ENCODE data around the gene ZDHHC19. TPM values are rescaled to one million over a fixed set of nuclear protein-coding genes. Genes with fewer than 3 reads are reported as not detected.
A peak's percentile ranks its signal among the peaks of the same experiment; 100 is the strongest.
"Not testable (repeated sequence)": the region's sequence is repeated elsewhere in the genome, so short reads cannot be mapped to it uniquely, and the experiment has no call there.

ZDHHC19 gene
- total and polyA plus RNA-seq, 11 donors: 0.30 TPM; not detected in 10

- WGBS, 4 donors: 67 to 85% (median 82%) methylated on average over 5 of the region's 5 CpGs
- Histone ChIP-seq H3K4me3 (no peak overlapping the region), H3K27me3 (no peaks in the 10 kb centered on the region), H3K9me3 (no peaks in the 10 kb centered on the region), H3K36me3 (peaks cover 0 to 63% (median 37%) of the 10 kb centered on the region in 9 donors), H3K4me1 (no peaks in the 10 kb centered on the region), H3K27ac (no peak overlapping the region)
- ATAC-seq: no peak
- no peak for DNase-seq
- intact Hi-C loops (cut with DNase I): loop anchor here in 8 of 10 donors (5.0 to 10.0 kb wide), 4 partner anchors 180 to 430 kb away; partner anchors contain the start of genes SMCO1 (in 4 of the 8) and UBXN7 (in 1 of the 8)
- TF ChIP-seq CTCF (IDR thresholded peaks at IDR 0.05): no peak
- TF ChIP-seq POLR2A (IDR thresholded peaks at IDR 0.05): no peak
Observed at GRCh38 chr3:196254376-196255283, 43.4 kb upstream of the ZDHHC19 start.

DNA sequence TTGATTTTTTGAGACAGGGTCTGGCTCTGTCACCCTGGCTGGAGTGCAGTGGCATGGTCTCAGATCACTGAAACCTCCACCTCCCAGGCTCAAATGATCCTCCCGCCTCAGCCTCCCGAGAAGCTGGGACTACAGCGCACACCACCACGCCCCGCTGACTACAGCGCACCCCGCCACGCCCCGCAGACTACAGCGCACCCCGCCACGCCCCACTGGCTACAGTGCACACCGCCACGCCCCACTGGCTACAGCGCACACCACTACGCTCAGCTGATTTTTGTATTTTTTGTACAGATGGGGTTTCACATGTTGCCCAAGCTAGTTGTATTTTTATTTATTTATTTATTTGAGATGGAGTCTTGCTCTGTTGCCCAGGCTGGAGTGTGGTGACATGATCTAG is 40.7 kb upstream of the ZDHHC19 start:
- DNase-seq (no peak), ATAC-seq (peak in 1 of 4 donors; percentile 53)
- H3K27ac ChIP-seq: no peak overlapping the region
- intact Hi-C loops (cut with DNase I): loop anchor here in 9 of 10 donors (2.0 to 10.0 kb wide), 5 partner anchors 183 to 433 kb away; partner anchors contain the start of genes SMCO1 (in 4 of the 9) and UBXN7 (in 1 of the 9)
- peaks cover 0 to 75% (median 48%) of the 10 kb centered on the region in 9 donors for H3K36me3 ChIP-seq
- no peaks in the 10 kb centered on the region for H3K9me3 ChIP-seq
- H3K27me3 ChIP-seq: no peaks in the 10 kb centered on the region
- no peak overlapping the region for H3K4me3 ChIP-seq
- TF ChIP-seq POLR2A (IDR thresholded peaks at IDR 0.05) (no peak), CTCF (IDR thresholded peaks at IDR 0.05) (no peak)
- WGBS, 4 donors: 96 to 98% (median 97%) methylated on average over 16 of the region's 16 CpGs
- H3K4me1 ChIP-seq: no peaks in the 10 kb centered on the region

DNA sequence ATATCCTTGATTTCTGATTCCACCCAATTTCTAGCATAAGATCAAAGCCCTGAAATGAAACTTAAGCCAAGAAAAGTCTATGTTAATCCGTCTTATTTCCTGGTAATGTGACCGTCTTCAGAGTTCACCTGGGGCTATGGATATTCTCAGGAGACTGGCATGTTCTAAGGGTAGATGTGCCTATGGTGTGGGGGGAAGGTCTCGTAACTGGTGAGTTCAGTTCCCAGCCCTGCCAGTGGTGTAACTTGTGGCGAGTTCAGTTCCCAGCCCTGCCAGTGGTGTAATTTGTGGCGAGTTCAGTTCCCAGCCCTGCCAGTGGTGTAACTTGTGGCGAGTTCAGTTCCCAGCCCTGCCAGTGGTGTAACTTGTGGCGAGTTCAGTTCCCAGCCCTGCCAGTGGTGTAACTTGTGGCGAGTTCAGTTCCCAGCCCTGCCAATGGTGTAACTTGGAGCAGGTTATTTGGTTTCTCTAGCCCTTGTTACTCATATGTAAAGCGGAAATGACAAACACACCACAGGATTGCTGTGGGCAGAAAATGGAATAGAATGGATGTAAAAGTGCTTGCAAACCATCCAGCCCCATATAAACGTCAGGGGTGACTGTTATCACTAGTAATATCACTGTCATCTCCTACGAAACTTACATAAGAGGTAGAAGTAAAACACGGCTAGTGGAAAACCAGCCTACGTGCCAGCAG is 35.6 kb upstream of the ZDHHC19 start:
- DNase-seq (no peak), ATAC-seq (peak in 1 of 4 donors; percentile 15)
- TF ChIP-seq POLR2A (IDR thresholded peaks at IDR 0.05): no peak
- no peak for TF ChIP-seq CTCF (IDR thresholded peaks at IDR 0.05)
- Histone ChIP-seq H3K4me1 (peaks cover 0 to 3% (median 0%) of the 10 kb centered on the region in 12 donors), H3K9me3 (no peaks in the 10 kb centered on the region), H3K4me3 (no peak overlapping the region), H3K27ac (no peak overlapping the region), H3K36me3 (peaks cover 0 to 62% (median 42%) of the 10 kb centered on the region in 9 donors), H3K27me3 (no peaks in the 10 kb centered on the region)
- intact Hi-C loops (cut with DNase I): no loop called here
- 90 to 93% (median 91%) methylated on average over 13 of the region's 13 CpGs for WGBS, 4 donors

DNA sequence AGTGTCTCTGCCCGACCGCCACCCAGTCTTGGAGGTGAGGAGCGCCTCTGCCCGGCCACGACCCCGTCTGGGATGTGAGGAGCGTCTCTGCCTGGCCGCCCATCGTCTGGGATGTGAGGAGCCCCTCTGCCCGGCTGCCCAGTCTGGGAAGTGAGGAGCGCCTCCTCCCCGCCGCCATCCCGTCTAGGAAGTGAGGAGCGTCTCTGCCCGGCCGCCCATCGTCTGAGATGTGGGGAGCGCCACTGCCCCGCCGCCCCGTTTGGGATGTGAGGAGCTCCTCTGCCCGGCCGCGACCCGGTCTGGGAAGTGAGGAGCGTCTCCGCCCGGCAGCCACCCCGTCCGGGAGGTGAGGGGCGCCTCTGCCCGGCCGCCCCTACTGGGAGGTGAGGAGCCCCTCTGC is 33.0 kb upstream of the ZDHHC19 start:
- H3K9me3 ChIP-seq; ATAC-seq; H3K4me1 ChIP-seq; H3K27ac ChIP-seq; H3K27me3 ChIP-seq; H3K4me3 ChIP-seq; intact Hi-C loops (cut with DNase I); DNase-seq: not testable (repeated sequence)
- 96 to 98% (median 97%) methylated on average over 13 to 34 of the region's 34 CpGs for WGBS, 4 donors
- H3K36me3 ChIP-seq: peaks cover 0 to 82% (median 68%) of the 10 kb centered on the region in 9 donors
